HG02885 (cell line): Measurements from ENCODE around the gene HSFX2.
"Not testable (repeated sequence)": the region's sequence is repeated elsewhere in the genome, so short reads cannot be mapped to it uniquely, and the experiment has no call there.

Experiments used
- ATAC-seq: cut with Tn5 transposase; IDR thresholded peaks from one replicate; pipeline ENCODE4 v1.9.1; 2021; ENCODE audit warnings: mild to moderate bottlenecking; ENCODE audit not compliant: unreplicated experiment, poor library complexity

Gene HSFX2

GRCh38 chrX:149595214-149595613 is at the start of gene HSFX2:
Gene HSFX2 (minus strand): TSS chrX:149595314. CDS start chrX:149594700, 614 bp downstream.
- ATAC-seq: not testable (repeated sequence)

- ATAC-seq: no peak
Measured at GRCh38 chrX:149643496-149643895, 48.4 kb upstream of the HSFX2 start.

- no peak for ATAC-seq
Measured at GRCh38 chrX:149641835-149642234, 46.7 kb upstream of the HSFX2 start.

GRCh38 chrX:149641432-149641831 is 46.3 kb upstream of the HSFX2 start:
- ATAC-seq: no peak

- ATAC-seq: no peak
Measured at GRCh38 chrX:149639568-149639967, 44.5 kb upstream of the HSFX2 start.

- ATAC-seq: no peak
Measured at GRCh38 chrX:149638860-149639259, 43.7 kb upstream of the HSFX2 start.

- ATAC-seq: no peak
Measured at GRCh38 chrX:149633511-149633910, 38.4 kb upstream of the HSFX2 start.

- peak; percentile 91 for ATAC-seq
Measured at GRCh38 chrX:149631234-149632165, 36.4 kb upstream of the HSFX2 start, which contains the start of gene TMEM185A. Gene TMEM185A (minus strand): TSS chrX:149631792. CDS start chrX:149631580, 212 bp downstream.

GRCh38 chrX:149630681-149631233 is 35.6 kb upstream of the HSFX2 start:
- no peak for ATAC-seq

- no peak for ATAC-seq
Measured at GRCh38 chrX:149629730-149630387, 34.7 kb upstream of the HSFX2 start.

GRCh38 chrX:149628768-149629167 is 33.7 kb upstream of the HSFX2 start:
- ATAC-seq: no peak

- no peak for ATAC-seq
Measured at GRCh38 chrX:149628280-149628679, 33.2 kb upstream of the HSFX2 start.

GRCh38 chrX:149626829-149627228 is 31.7 kb upstream of the HSFX2 start:
- ATAC-seq: not testable (repeated sequence)

- not testable (repeated sequence) for ATAC-seq
Measured at GRCh38 chrX:149619662-149620061, 24.5 kb upstream of the HSFX2 start.

- no peak for ATAC-seq
Measured at GRCh38 chrX:149618871-149619270, 23.8 kb upstream of the HSFX2 start.

- no peak for ATAC-seq
Measured at GRCh38 chrX:149611623-149612175, 16.6 kb upstream of the HSFX2 start.

- no peak for ATAC-seq
Measured at GRCh38 chrX:149610511-149610910, 15.4 kb upstream of the HSFX2 start.

- no peak for ATAC-seq
Measured at GRCh38 chrX:149607699-149608098, 12.6 kb upstream of the HSFX2 start.

- ATAC-seq: not testable (repeated sequence)
Measured at GRCh38 chrX:149605248-149605885, 10.3 kb upstream of the HSFX2 start.

GRCh38 chrX:149598603-149599002 is 3.5 kb upstream of the HSFX2 start:
- not testable (repeated sequence) for ATAC-seq
